ENCODE results near the gene SH3YL1.
A peak's percentile ranks its signal among the peaks of the same experiment; 100 is the strongest.
"Not testable (repeated sequence)": the region's sequence is repeated elsewhere in the genome, so short reads cannot be mapped to it uniquely, and the experiment has no call there.

The SH3YL1 gene

DNA sequence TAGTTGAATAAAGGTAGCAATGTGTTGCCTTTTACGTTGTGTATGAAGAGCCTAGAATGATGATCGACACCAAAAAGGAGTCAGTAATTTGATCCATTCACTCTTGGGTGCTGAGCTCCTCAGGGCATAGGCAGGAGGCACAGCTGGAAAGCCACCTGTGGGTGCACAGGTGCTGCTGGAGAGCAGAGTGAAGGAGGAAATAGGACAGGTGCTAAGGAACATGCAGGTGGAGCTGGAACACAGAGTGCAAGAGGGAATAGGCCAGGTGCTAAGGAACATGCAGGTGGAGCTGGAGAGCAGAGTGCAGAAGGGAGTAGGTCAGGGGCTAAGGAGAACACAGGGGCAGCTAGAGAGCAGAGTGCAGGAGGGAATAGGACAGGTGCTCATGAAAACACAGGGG, 86.1 kb downstream of the SH3YL1 start:
- no peak for DNase-seq

DNA sequence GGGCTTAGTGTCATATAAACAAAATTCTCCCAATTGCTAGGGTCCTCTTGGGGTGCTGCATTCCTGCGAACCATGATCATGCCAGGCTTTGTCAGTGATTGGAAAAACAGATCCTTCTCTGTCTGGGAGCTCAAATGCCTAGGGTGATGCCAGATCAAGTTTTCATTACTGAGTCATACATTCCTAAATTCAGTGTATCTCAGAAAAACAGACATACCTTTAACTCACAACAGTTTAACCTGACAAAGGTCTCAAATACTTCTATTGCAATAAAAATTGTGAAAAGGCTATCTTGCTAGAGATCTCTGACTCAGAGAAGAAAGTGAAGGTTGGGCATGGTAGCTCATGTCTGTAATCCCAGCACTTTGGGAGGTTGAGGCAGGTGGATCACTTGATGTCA, 86.9 kb downstream of the SH3YL1 start:
- DNase-seq: no peak

GRCh38 chr2:175880-176820, 87.7 kb downstream of the SH3YL1 start:
- DNase-seq: peak; percentile 68

- no peak for DNase-seq
These were observed 88.6 kb downstream of the SH3YL1 start for GRCh38 chr2:175161-175786.

GRCh38 chr2:172120-172519, 91.7 kb downstream of the SH3YL1 start:
- DNase-seq: not testable (repeated sequence)

- no peak for DNase-seq
These were observed 94.1 kb downstream of the SH3YL1 start for GRCh38 chr2:169741-170140.

Measured in central memory CD4-positive, alpha-beta T cell (primary cell).